ENCODE data around the gene GSE1. TPM values are rescaled to one million over a fixed set of nuclear protein-coding genes. Genes with fewer than 3 reads are reported as not detected.

The GSE1 gene
- total and polyA plus RNA-seq, 11 donors, result 18.1 to 48.4 (median 37.1) TPM

DNA sequence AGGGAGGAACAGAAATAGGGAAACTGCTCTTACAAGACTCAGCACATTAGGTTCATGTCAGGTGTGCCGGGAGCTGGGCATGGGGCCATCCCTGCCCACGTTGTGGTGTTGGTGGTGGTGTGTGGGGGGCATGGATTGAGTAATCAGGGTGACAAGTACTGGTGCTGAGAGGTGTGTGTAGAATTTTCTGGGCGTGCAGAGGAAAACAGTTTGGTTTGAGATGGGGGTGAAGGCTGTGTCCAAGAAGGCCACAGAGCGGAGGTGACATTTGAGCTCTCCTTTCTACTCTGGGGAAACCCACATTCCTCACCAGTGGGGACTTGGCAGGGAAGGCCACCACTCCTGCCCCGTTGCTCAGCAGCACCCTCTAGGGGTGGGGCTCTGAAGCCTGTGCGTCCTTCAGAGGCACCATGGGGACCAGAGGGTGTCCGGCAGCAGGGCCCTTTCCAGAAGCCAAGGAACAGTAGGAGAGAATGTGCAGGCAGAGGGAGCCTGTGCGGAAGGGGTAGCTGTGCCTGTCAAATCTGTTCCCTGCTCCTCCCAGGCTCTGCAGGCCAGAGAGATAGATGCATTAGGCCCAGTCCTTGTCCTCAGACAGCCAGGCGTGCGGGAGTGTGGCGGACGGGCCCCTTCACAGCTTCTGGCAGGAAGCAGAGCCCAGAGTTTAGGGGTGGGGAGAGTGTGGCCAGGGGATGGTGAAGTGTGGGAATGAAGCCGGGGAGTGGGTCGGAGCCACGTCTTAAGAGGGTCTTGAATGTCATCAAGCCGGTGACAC, 48.7 kb upstream of the GSE1 start:
- ATAC-seq (no peak), DNase-seq (no peak)
- no peak for TF ChIP-seq POLR2A (IDR thresholded peaks at IDR 0.05)
- TF ChIP-seq, protein P1, sequence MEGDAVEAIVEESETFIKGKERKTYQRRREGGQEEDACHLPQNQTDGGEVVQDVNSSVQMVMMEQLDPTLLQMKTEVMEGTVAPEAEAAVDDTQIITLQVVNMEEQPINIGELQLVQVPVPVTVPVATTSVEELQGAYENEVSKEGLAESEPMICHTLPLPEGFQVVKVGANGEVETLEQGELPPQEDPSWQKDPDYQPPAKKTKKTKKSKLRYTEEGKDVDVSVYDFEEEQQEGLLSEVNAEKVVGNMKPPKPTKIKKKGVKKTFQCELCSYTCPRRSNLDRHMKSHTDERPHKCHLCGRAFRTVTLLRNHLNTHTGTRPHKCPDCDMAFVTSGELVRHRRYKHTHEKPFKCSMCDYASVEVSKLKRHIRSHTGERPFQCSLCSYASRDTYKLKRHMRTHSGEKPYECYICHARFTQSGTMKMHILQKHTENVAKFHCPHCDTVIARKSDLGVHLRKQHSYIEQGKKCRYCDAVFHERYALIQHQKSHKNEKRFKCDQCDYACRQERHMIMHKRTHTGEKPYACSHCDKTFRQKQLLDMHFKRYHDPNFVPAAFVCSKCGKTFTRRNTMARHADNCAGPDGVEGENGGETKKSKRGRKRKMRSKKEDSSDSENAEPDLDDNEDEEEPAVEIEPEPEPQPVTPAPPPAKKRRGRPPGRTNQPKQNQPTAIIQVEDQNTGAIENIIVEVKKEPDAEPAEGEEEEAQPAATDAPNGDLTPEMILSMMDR (IDR thresholded peaks at IDR 0.05), result peak in 11 of 12 donors; percentile 15 to 47 (median 40)
- no peaks in the 10 kb centered on the region for H3K27me3 ChIP-seq
- peaks cover 0 to 71% (median 30%) of the 10 kb centered on the region in 12 donors for H3K4me1 ChIP-seq
- H3K36me3 ChIP-seq, result no peaks in the 10 kb centered on the region
- WGBS, 4 donors, result 83 to 84% (median 84%) methylated on average over 16 of the region's 16 CpGs
- H3K4me3 ChIP-seq, result no peak overlapping the region
- intact Hi-C loops (cut with DNase I), result loop anchor here in 2 of 10 donors (5.0 kb wide), 2 partner anchors 43 to 142 kb away; no protein-coding TSS in a partner anchor
- H3K9me3 ChIP-seq, result peaks cover 0 to 6% (median 0%) of the 10 kb centered on the region in 12 donors
- H3K27ac ChIP-seq, result peak overlapping the region in 4 of 12 donors; percentile 34 to 66 (median 62)

DNA sequence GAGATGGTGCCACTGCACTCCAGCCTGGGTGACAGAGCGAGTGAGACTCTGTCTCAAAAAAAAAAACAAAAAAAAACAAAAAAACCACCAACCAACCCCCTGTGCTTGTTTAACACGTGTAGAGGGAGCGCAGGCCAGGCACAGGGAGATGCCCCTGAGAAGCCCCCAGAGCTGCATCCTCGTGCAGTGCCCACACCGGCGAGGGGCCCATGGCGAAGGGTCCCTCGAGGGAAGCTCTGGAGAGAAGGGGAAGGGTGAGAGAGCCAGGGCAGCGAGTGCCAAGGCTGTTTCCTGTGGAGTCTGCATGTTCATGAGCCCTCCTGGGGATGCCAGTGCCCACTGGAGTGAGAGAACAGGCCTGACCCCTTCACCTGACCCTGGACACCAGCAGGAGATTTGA, 47.8 kb upstream of the GSE1 start:
- no peak overlapping the region for H3K27ac ChIP-seq
- no peak overlapping the region for H3K4me3 ChIP-seq
- no peaks in the 10 kb centered on the region for H3K27me3 ChIP-seq
- H3K36me3 ChIP-seq, result no peaks in the 10 kb centered on the region
- 89 to 92% (median 90%) methylated on average over 9 of the region's 9 CpGs for WGBS, 4 donors
- no peak for DNase-seq
- intact Hi-C loops (cut with DNase I), result no loop called here
- H3K9me3 ChIP-seq, result peaks cover 0 to 11% (median 0%) of the 10 kb centered on the region in 12 donors
- ATAC-seq, result no peak
- peaks cover 0 to 75% (median 32%) of the 10 kb centered on the region in 12 donors for H3K4me1 ChIP-seq
- TF ChIP-seq POLR2A (IDR thresholded peaks at IDR 0.05), result no peak
- TF ChIP-seq, protein P1 (IDR thresholded peaks at IDR 0.05), result no peak

DNA sequence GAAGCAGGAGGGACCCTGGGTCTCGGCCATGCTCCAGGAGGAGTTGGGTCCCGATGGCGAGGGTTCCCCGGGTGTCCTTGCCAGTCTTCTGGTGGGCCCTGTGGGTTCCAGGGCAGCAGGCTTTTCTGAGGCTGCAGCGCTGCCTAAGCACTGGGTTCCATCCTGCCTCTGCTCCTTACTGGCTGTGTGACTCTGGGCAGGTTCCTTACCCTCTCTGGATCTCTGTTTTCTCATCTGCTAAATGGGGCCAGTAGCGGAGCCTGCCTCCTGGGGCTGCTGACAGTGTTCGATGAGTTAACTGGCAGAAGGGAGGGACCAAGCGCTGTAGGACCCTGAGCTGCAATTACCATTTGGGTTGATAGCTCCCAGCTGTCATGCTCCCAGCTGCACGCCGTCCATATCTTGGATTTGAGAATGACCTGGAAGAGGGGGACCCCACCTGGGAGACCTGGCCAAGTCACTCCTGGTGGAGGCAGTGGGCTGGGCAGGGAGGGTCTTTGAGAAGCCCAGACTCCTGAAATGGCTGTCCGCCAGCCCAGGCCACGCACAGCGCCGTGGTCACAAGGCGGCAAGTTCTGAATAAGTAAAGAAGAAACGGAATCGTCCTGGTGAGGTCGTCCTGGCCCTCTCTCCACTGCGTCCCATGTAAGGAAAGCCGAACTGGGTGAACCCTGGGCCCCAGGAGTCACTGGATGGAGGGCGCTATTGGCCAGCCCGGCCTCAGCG, 47.2 kb upstream of the GSE1 start:
- TF ChIP-seq POLR2A (IDR thresholded peaks at IDR 0.05), result no peak
- TF ChIP-seq, protein P1 (IDR thresholded peaks at IDR 0.05), result no peak
- intact Hi-C loops (cut with DNase I), result no loop called here
- no peaks in the 10 kb centered on the region for H3K36me3 ChIP-seq
- H3K4me3 ChIP-seq, result no peak overlapping the region
- peaks cover 0 to 11% (median 0%) of the 10 kb centered on the region in 12 donors for H3K9me3 ChIP-seq
- no peak overlapping the region for H3K27ac ChIP-seq
- 84 to 92% (median 90%) methylated on average over 19 to 23 of the region's 23 CpGs for WGBS, 4 donors
- peaks cover 0 to 81% (median 35%) of the 10 kb centered on the region in 12 donors for H3K4me1 ChIP-seq
- H3K27me3 ChIP-seq, result no peaks in the 10 kb centered on the region
- ATAC-seq, result no peak
- no peak for DNase-seq

DNA sequence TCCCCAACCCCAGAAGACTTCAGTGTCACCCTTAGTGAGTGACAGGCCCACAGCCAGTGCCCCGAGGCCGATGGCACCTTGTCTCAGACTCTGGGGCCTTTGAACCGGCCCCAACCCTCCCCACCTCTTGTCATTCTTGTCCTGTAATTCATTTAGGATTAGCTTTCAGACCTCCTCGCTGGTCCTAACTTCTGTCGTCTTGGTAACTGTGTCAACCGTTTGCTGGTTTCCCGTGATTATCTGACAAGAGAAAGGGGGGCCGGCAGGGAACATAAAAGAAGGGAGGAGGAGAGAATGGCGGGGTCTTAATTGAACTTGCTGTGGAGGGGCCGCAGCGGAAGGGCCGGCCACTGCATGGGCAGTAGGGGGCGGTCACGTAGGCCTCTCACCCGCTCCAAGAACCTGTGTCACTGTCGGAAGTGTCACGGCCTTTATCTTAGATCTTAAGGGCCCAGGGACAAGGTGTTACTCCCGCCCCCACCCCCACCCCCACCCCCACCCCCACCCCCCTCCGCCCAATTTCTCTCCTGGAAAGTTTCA, 46.5 kb upstream of the GSE1 start:
- 70 to 80% (median 73%) methylated on average over 19 of the region's 19 CpGs for WGBS, 4 donors
- TF ChIP-seq, protein P1 (IDR thresholded peaks at IDR 0.05), result no peak
- TF ChIP-seq POLR2A (IDR thresholded peaks at IDR 0.05), result no peak
- H3K36me3 ChIP-seq, result no peaks in the 10 kb centered on the region
- no peak overlapping the region for H3K27ac ChIP-seq
- H3K4me1 ChIP-seq, result peaks cover 0 to 81% (median 30%) of the 10 kb centered on the region in 12 donors
- H3K27me3 ChIP-seq, result no peaks in the 10 kb centered on the region
- intact Hi-C loops (cut with DNase I), result no loop called here
- no peak overlapping the region for H3K4me3 ChIP-seq
- no peak for ATAC-seq
- peaks cover 0 to 11% (median 0%) of the 10 kb centered on the region in 12 donors for H3K9me3 ChIP-seq
- DNase-seq, result no peak
